Measurements from ENCODE around the gene NCOA1.
A peak's percentile ranks its signal among the peaks of the same experiment; 100 is the strongest.
"Not testable (repeated sequence)": the region's sequence is repeated elsewhere in the genome, so short reads cannot be mapped to it uniquely, and the experiment has no call there.

The NCOA1 gene

DNA sequence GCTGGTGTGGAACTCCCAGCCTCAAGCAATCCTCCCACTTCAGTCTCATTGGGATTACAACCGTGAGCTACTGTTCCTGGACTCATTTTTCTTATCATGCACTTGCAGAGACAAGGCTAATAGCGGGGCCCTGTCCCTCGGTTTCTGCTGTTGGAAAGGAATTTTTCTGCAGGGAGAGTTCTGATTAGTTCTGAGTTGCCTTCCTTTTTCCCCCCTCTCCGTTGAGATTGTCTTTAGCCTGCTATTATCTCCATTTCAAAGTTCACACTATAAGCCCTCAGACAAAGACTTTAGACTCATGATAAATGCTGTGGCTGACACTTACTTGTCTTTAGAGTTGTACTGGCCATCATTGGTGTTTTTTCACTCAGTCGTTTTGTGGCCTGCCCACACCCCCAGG, 97.2 kb downstream of the NCOA1 start:
- H3K4me3 ChIP-seq (ENCODE audit: low read depth, low read length) = no peak overlapping the region
- no peak for DNase-seq (ENCODE audit: low read depth)
- TF ChIP-seq, protein P1, sequence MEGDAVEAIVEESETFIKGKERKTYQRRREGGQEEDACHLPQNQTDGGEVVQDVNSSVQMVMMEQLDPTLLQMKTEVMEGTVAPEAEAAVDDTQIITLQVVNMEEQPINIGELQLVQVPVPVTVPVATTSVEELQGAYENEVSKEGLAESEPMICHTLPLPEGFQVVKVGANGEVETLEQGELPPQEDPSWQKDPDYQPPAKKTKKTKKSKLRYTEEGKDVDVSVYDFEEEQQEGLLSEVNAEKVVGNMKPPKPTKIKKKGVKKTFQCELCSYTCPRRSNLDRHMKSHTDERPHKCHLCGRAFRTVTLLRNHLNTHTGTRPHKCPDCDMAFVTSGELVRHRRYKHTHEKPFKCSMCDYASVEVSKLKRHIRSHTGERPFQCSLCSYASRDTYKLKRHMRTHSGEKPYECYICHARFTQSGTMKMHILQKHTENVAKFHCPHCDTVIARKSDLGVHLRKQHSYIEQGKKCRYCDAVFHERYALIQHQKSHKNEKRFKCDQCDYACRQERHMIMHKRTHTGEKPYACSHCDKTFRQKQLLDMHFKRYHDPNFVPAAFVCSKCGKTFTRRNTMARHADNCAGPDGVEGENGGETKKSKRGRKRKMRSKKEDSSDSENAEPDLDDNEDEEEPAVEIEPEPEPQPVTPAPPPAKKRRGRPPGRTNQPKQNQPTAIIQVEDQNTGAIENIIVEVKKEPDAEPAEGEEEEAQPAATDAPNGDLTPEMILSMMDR (IDR thresholded peaks at IDR 0.05; ENCODE audit: low read depth, low read length, missing control alignments) = no peak

DNA sequence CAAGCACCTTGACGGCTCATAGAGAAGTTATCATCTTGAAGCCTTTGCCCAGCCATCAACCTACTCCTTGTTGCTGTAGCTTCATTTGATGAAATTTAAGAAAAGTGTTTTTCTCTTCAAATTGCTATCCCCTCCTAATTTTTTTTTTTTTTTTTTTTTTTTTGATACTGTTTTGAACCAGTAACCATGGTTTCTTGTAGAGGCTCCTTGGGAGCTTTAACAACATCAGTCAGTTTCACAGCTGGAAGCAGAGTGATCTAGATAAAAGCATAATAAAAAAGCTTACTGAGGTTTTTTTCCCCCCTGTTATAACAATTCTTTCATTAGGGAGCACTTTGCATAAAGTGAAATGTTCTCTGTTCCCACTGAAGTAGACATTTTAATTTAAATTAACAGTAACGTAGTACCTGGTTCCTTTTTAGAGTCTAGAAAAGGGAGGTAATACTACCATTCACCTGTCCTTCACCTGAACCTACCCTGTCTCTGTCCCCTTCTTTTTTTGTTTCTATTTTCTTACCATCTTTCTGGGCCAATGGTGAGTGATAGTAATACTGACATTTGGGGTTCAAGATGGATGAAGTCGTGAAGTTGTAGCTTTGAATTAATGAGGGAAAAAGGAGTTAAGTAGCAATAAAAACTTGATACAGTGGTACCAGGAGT, 101.5 kb downstream of the NCOA1 start:
- no peak for DNase-seq (ENCODE audit: low read depth)
- H3K4me3 ChIP-seq (ENCODE audit: low read depth, low read length) = no peak overlapping the region
- TF ChIP-seq, protein P1 (IDR thresholded peaks at IDR 0.05; ENCODE audit: low read depth, low read length, missing control alignments) = no peak

DNA sequence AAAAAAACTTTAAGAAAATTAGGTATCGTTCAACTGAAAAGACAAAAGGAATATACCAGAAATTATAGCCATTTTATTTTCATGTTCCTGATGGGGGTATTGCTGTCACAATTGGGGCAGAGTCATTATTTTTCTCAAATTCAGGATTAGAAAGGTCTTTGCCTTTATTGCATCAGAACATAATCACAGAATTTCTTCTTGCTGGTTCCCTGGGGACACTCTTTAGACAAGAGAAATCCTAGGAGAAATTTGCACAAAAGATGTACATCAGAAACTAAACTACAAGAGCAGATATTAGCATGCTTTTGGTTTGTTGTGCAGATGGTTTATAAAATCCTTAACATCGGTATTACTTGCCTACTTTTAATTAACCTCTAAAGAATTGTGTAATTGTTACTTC, 103.2 kb downstream of the NCOA1 start:
- no peak overlapping the region for H3K4me3 ChIP-seq (ENCODE audit: low read depth, low read length)
- DNase-seq (ENCODE audit: low read depth) = no peak
- TF ChIP-seq, protein P1 (IDR thresholded peaks at IDR 0.05; ENCODE audit: low read depth, low read length, missing control alignments) = no peak

DNA sequence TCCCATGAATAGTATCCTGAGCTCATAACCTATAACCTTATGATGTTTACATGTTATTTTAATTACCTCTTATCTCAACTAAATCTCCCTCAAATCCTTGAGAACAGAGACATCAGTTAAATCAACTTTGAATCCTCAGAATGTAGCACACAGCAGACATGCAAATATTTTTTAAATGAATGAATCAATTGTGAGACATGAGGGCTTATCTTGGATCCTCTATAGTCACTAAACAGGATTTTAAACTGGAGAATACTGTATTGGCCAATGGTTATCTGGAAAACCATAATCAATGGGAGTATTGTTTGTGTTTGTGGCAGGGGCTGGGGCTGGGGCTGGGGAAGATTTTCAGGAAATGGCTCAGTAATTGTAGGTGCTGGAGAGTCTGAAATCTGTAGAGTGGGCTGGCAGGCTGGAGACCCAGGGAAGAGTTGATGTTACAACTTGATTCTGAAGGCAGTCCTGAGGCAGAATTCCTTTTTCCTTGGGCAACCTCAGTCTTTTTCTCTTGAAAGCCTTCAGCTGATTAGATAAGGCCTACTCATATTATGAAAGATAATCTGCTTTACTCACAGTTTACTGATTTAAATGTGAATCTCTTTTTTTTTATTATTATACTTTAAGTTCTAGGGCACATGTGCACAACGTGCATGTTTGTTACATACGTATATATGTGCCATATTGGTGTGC, 106.3 kb downstream of the NCOA1 start:
- no peak overlapping the region for H3K4me3 ChIP-seq (ENCODE audit: low read depth, low read length)
- DNase-seq (ENCODE audit: low read depth) = no peak
- TF ChIP-seq, protein P1 (IDR thresholded peaks at IDR 0.05; ENCODE audit: low read depth, low read length, missing control alignments) = no peak

DNA sequence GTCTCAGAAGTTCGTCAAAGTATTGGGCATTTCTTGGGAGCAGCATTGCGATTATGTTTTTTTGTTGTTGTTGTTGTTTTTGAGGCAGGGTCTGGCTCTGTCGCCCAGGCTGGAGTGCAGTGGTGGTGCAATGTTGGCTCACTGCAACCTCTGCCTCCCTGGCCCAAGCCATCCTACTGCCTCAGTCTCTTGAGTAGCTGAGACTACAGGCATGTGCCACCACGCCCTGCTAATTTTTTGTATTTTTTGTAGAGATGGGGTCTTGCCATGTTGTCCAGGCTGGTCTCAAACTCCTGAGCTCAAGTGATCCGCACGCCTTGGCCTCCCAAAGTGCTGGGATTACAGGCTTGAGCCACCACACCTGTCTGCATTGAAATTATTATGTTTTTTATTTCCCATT, 109.1 kb downstream of the NCOA1 start:
- H3K4me3 ChIP-seq (ENCODE audit: low read depth, low read length); DNase-seq (ENCODE audit: low read depth): not testable (repeated sequence)

DNA sequence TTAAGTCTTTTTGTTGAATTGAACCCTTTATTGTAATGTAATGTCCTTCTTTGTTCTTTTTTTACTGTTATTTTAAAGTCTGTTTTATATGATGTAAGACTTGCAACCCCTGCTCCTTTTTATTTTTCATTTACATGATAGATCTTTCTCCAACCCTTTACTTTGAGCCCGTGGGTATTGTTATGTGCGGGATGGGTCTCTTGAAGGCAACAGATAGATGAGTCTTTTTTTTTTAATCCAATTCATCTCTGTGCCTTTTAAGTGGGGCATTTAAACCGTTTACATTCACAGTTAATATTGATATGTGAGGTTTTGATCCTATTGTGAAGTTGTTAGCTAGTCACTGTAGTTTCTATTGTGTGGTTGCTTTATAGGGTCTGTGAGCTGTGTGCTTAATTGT, 120.6 kb downstream of the NCOA1 start:
- TF ChIP-seq, protein P1 (IDR thresholded peaks at IDR 0.05; ENCODE audit: low read depth, low read length, missing control alignments) = no peak
- no peak for DNase-seq (ENCODE audit: low read depth)
- H3K4me3 ChIP-seq (ENCODE audit: low read depth, low read length) = no peak overlapping the region

DNA sequence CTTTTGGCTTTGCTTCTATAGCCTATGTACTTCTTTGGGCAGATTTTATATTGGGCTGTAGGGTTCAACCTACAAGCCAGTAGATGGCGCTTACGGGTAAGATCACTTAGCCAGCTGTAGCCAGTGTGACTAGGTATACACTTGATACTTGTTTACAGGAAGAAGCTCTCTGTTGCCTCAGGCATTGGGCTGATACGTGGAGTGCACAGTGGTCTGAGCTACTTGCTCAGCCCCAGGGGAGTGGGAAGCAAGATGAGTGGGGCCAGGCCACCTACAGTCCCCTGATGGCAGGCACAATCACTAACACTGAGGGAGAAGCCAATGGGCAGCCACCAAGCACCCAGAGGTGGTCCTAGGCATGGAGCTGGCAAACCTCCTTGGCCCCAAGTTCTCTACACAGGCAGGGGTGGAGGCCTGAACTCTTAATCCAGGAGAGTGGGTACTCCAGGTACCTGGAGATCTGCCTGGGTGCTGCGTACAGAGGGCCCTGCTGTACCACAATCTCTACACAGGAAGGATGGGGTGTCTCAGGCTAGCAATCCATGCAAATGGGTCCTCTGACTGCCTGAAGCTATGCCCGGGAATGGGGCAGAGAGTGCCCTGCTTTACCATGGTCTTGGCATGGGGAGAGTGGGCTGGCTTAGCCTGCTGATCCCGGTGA, 122.2 kb downstream of the NCOA1 start:
- TF ChIP-seq, protein P1 (IDR thresholded peaks at IDR 0.05; ENCODE audit: low read depth, low read length, missing control alignments) = peak; percentile 75
- no peak overlapping the region for H3K4me3 ChIP-seq (ENCODE audit: low read depth, low read length)
- DNase-seq (ENCODE audit: low read depth) = peak; percentile 72
